DMS79 treated with DMSO at 0.1 percent for 48 hours (cell line): Measurements from ENCODE around the gene PBRM1.
"Not testable (repeated sequence)": the region's sequence is repeated elsewhere in the genome, so short reads cannot be mapped to it uniquely, and the experiment has no call there.

Source experiments
- DNase-seq: peaks from one replicate; lab custom pipeline; 2025; lab: John Stamatoyannopoulos, UW

PBRM1 gene

GRCh38 chr3:52704611-52705437 lies 19.1 kb upstream of the PBRM1 start:
- DNase-seq = no peak

GRCh38 chr3:52703341-52703740 lies 17.6 kb upstream of the PBRM1 start:
- DNase-seq = no peak

GRCh38 chr3:52697632-52697965 lies 11.9 kb upstream of the PBRM1 start:
- no peak for DNase-seq

- DNase-seq = no peak
Measured at GRCh38 chr3:52696830-52697631, 11.3 kb upstream of the PBRM1 start.

GRCh38 chr3:52695798-52696671 lies 10.3 kb upstream of the PBRM1 start:
- DNase-seq = no peak

GRCh38 chr3:52694528-52695189 lies 8.9 kb upstream of the PBRM1 start:
- DNase-seq = no peak

GRCh38 chr3:52693071-52693470 lies 7.4 kb upstream of the PBRM1 start:
- no peak for DNase-seq

GRCh38 chr3:52690560-52690959 lies 4.8 kb upstream of the PBRM1 start:
- no peak for DNase-seq

- no peak for DNase-seq
Measured at GRCh38 chr3:52689151-52689550, 3.4 kb upstream of the PBRM1 start.

- DNase-seq = no peak
Measured at GRCh38 chr3:52688266-52688665, 2.6 kb upstream of the PBRM1 start.

GRCh38 chr3:52685285-52685708 lies 416 bp downstream of the PBRM1 start:
- DNase-seq = peak; percentile 45

GRCh38 chr3:52684184-52684583 lies 1.5 kb downstream of the PBRM1 start:
- no peak for DNase-seq

- no peak for DNase-seq
Measured at GRCh38 chr3:52683611-52684010, 2.1 kb downstream of the PBRM1 start.

- no peak for DNase-seq
Measured at GRCh38 chr3:52682016-52682415, 3.7 kb downstream of the PBRM1 start.

GRCh38 chr3:52681596-52681995 lies 4.1 kb downstream of the PBRM1 start:
- DNase-seq = no peak

GRCh38 chr3:52679811-52680210 lies 5.9 kb downstream of the PBRM1 start:
- DNase-seq = no peak

- DNase-seq = no peak
Measured at GRCh38 chr3:52679199-52679538, 6.5 kb downstream of the PBRM1 start.

GRCh38 chr3:52678265-52679198 lies 7.2 kb downstream of the PBRM1 start:
- no peak for DNase-seq

- DNase-seq = not testable (repeated sequence)
Measured at GRCh38 chr3:52676201-52676600, 9.5 kb downstream of the PBRM1 start.

- no peak for DNase-seq
Measured at GRCh38 chr3:52671676-52672075, 14.0 kb downstream of the PBRM1 start.
